Progenitor cell of endocrine pancreas (in vitro differentiated cells): ENCODE results near the gene RHOC. TPM values are rescaled to one million over a fixed set of nuclear protein-coding genes. Genes with fewer than 3 reads are reported as not detected.

Source experiments
- DNase-seq: peaks from one replicate; pipeline ENCODE4 v3.0.0; 2021; ENCODE audit warnings: low spot score; ENCODE audit not compliant: unreplicated experiment
- H3K27ac Mint-ChIP-seq: 2 replicates; pipeline ENCODE4 v1.8.0; 2021; ENCODE audit warnings: mild to moderate bottlenecking, moderate library complexity, mixed read lengths
- H3K27me3 Mint-ChIP-seq: 2 replicates; pipeline ENCODE4 v1.8.0; 2021; ENCODE audit warnings: mixed read lengths
- H3K36me3 Mint-ChIP-seq: 2 replicates; pipeline ENCODE4 v1.8.0; 2022; ENCODE audit warnings: mixed read lengths; ENCODE audit not compliant: insufficient read depth
- H3K4me1 Mint-ChIP-seq: 2 replicates; pipeline ENCODE4 v1.8.0; 2021; ENCODE audit warnings: low read depth, mixed read lengths
- H3K4me3 Mint-ChIP-seq: 2 replicates; pipeline ENCODE4 v1.8.0; 2021; ENCODE audit warnings: low read depth, mild to moderate bottlenecking, moderate library complexity, mixed read lengths
- H3K9me3 Mint-ChIP-seq: 2 replicates; pipeline ENCODE4 v1.8.0; 2021; ENCODE audit warnings: low read depth, mixed read lengths
- CTCF ChIP-seq: fragments of 200-600 bp; sonication (generic); IDR thresholded peaks from one replicate; pipeline ENCODE4 v1.5.0; 2021; ENCODE audit warnings: antibody characterized with exemption, mild to moderate bottlenecking; ENCODE audit not compliant: unreplicated experiment
- total RNA-seq: library from RNA; stranded (reverse); gene quantifications from 2 replicates; pipeline ENCODE4 v1.2.1, GENCODE V29; 2021

Gene RHOC
- total RNA-seq, 1 donor from 2014 or later: 87.3 TPM

GRCh38 chr1:112699425-112700144, 7.3 kb downstream of the RHOC start:
- peaks cover 25% of the 10 kb centered on the region for H3K36me3 Mint-ChIP-seq
- peak overlapping the region; percentile 86 for H3K27ac Mint-ChIP-seq
- no peak for TF ChIP-seq CTCF
- H3K4me3 Mint-ChIP-seq: no peak overlapping the region
- H3K4me1 Mint-ChIP-seq: peaks cover 28% of the 10 kb centered on the region
- H3K27me3 Mint-ChIP-seq: no peaks in the 10 kb centered on the region
- no peak for DNase-seq
- H3K9me3 Mint-ChIP-seq: no peaks in the 10 kb centered on the region

- Mint-ChIP-seq H3K4me3 (peak overlapping the region; percentile 44), H3K36me3 (peaks cover 25% of the 10 kb centered on the region), H3K9me3 (no peaks in the 10 kb centered on the region), H3K4me1 (peaks cover 23% of the 10 kb centered on the region), H3K27me3 (no peaks in the 10 kb centered on the region), H3K27ac (peak overlapping the region; percentile 71)
- DNase-seq: no peak
- no peak for TF ChIP-seq CTCF
These were observed 8.3 kb downstream of the RHOC start for GRCh38 chr1:112698366-112699310.

- no peak for DNase-seq
- no peaks in the 10 kb centered on the region for H3K27me3 Mint-ChIP-seq
- H3K36me3 Mint-ChIP-seq: peaks cover 28% of the 10 kb centered on the region
- no peaks in the 10 kb centered on the region for H3K9me3 Mint-ChIP-seq
- no peak overlapping the region for H3K27ac Mint-ChIP-seq
- H3K4me3 Mint-ChIP-seq: no peak overlapping the region
- peaks cover 18% of the 10 kb centered on the region for H3K4me1 Mint-ChIP-seq
- TF ChIP-seq CTCF: no peak
These were observed 9.1 kb downstream of the RHOC start for GRCh38 chr1:112697781-112698201.

GRCh38 chr1:112696578-112697314, 10.2 kb downstream of the RHOC start:
- peaks cover 30% of the 10 kb centered on the region for H3K36me3 Mint-ChIP-seq
- no peaks in the 10 kb centered on the region for H3K9me3 Mint-ChIP-seq
- H3K4me1 Mint-ChIP-seq: peaks cover 16% of the 10 kb centered on the region
- no peak for DNase-seq
- no peak overlapping the region for H3K27ac Mint-ChIP-seq
- no peak for TF ChIP-seq CTCF
- no peak overlapping the region for H3K4me3 Mint-ChIP-seq
- H3K27me3 Mint-ChIP-seq: no peaks in the 10 kb centered on the region

GRCh38 chr1:112695276-112695675, 11.7 kb downstream of the RHOC start:
- TF ChIP-seq CTCF: no peak
- H3K9me3 Mint-ChIP-seq: no peaks in the 10 kb centered on the region
- no peak overlapping the region for H3K27ac Mint-ChIP-seq
- H3K36me3 Mint-ChIP-seq: peaks cover 27% of the 10 kb centered on the region
- DNase-seq: no peak
- H3K4me3 Mint-ChIP-seq: no peak overlapping the region
- no peaks in the 10 kb centered on the region for H3K27me3 Mint-ChIP-seq
- peaks cover 12% of the 10 kb centered on the region for H3K4me1 Mint-ChIP-seq
